Esophagus muscularis mucosa (tissue), 4 donors: Measurements from ENCODE around the gene LCNL1.

Source experiments
- CTCF ChIP-seq, 3 experiments: fragments of 200-600 bp in 2 of 3; fragments of 450-650 bp in 1 of 3; sonication (generic) in 2 of 3; IDR thresholded peaks; one replicate each; pipeline ENCODE4 v1.5.1; 2017 to 2019; ENCODE audit warnings: antibody characterized with exemption in 3 of 3, mild to moderate bottlenecking in 2 of 3, moderate library complexity in 1 of 3
- EP300 ChIP-seq: sonication (generic); formaldehyde crosslinking; IDR thresholded peaks from one replicate; pipeline ENCODE4 v1.6.1; 2017; ENCODE audit warnings: antibody characterized with exemption
- POLR2A ChIP-seq: fragments of 450-650 bp; IDR thresholded peaks from one replicate; pipeline ENCODE4 v1.6.1; 2017; ENCODE audit warnings: antibody characterized with exemption, moderate library complexity, mild to moderate bottlenecking, low read depth
- POLR2AphosphoS5 ChIP-seq, 2 donors: sonication (generic); formaldehyde crosslinking; IDR thresholded peaks; one replicate each; pipeline ENCODE4 v1.6.1; 2017; ENCODE audit warnings: antibody characterized with exemption in 2 of 2

- TF ChIP-seq CTCF (IDR thresholded peaks at IDR 0.05) (no peak), POLR2A (no peak), EP300 (no peak), POLR2AphosphoS5 (IDR thresholded peaks at IDR 0.05) (no peak)
Observed at GRCh38 chr9:136957461-136957860, 25.3 kb upstream of the LCNL1 start.
